HL-60/S4 treated with phorbol 12-myristate 13-acetate at 8.2 ng/mL for 4 days and 3 days (cell line): ENCODE data around the gene C20orf144.
"Not testable (repeated sequence)": the region's sequence is repeated elsewhere in the genome, so short reads cannot be mapped to it uniquely, and the experiment has no call there.

Source experiments
- in situ Hi-C: fragments of 300-500 bp; cut with MboI; formaldehyde crosslinking; loops from 2 replicates; pipeline ENCODE4 v1.15.0; 2022; ENCODE audit warnings: low sequenced_read_pairs

C20orf144 gene

GRCh38 chr20:33693741-33694638 is 31.9 kb downstream of the C20orf144 start:
- in situ Hi-C loops: no loop called here

GRCh38 chr20:33694639-33695012 is 32.5 kb downstream of the C20orf144 start:
- in situ Hi-C loops: no loop called here

DNA sequence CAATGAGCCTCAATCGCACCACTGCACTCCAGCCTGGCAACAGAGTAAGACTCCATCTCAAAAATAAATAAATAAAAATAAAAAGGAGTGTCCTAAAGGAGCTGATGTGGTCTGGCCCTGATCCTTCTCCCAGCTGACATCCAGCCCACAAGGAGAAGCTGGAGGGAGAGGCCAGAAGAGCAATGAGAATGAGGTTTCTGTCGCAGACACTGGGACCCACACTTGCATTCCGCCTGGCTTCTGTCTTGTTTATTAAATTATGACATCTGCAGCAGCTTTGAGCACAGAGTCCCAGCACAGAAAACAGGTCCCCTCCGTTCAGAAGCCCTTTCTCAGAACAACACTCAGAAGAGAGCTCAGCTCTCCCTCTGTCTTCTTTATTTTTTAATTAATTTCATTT is 34.3 kb downstream of the C20orf144 start:
- in situ Hi-C loops: no loop called here

DNA sequence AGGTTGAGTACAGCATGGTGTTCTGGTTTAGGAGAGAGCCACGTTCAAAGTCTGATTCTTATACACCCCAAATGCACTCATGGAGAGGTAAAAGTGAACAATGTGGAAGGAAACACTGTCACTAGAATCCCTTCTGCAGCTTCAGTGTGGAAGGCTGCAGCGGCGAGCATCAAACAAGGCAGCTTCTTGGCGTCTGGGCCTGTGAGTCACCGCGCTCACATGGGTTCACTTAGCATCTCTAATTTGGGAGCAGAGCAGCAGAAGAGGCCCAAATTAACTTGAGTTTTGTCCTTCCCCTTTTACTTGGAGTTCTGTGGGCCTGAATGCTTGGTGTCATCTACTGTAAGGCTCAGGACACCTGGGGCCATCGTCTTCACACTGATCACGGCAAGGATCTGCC is 35.0 kb downstream of the C20orf144 start:
- in situ Hi-C loops: no loop called here

- in situ Hi-C loops: not testable (repeated sequence)
These were observed 36.8 kb downstream of the C20orf144 start for GRCh38 chr20:33698966-33699365.

DNA sequence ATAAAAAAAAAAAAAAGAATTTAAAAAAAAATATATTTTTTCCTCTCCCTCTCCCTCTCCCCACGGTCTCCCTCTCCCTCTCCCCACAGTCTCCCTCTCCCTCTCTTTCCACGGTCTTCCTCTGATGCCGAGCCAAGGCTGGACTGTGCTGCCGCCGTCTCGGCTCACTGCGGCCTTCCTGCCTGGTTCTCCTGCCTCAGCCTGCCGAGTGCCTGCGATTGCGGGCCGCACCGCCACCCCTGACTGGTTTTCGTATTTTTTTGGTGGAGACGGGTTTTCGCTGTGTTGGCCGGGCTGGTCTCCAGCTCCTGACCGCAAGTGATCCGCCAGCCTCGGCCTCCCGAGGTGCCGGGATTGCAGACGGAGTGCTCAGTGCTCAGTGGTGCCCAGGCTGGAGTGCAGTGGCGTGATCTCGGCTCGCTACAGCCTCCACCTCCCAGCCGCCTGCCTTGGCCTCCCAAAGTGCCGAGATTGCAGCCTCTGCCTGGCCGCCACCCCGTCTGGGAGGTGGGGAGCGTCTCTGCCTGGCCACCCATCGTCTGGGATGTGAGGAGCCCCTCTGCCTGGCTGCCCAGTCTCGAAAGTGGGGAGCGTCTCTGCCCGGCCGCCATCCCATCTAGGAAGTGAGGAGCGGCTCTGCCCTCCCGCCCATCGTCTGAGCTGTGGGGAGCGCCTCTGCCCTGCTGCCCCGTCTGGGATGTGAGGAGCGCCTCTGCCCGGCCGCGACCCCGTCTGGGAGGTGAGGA is 38.7 kb downstream of the C20orf144 start:
- in situ Hi-C loops: not testable (repeated sequence)

- in situ Hi-C loops: no loop called here
These were observed 39.7 kb downstream of the C20orf144 start for GRCh38 chr20:33701629-33702450.

DNA sequence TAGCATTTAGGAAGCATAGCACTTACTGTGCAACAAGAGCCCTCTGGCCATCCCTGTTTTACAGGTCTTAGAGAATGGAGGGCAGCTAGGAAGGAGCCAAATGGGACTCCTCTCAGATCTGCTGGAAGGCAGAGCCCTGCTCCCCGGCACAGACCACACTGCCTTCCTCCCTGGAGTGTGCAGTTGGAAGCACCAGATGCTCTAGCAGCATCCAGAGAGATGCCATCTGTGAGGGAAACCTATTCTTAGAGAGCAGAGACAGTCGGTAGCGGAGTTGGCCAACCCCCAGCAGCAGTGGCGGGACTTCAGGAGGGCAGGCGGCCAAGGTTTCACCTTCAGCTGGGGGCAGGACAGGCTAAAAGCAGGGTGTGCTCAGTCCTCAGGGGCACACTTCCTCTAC is 40.7 kb downstream of the C20orf144 start:
- in situ Hi-C loops: no loop called here

GRCh38 chr20:33703498-33704137 is 41.5 kb downstream of the C20orf144 start:
- in situ Hi-C loops: no loop called here

DNA sequence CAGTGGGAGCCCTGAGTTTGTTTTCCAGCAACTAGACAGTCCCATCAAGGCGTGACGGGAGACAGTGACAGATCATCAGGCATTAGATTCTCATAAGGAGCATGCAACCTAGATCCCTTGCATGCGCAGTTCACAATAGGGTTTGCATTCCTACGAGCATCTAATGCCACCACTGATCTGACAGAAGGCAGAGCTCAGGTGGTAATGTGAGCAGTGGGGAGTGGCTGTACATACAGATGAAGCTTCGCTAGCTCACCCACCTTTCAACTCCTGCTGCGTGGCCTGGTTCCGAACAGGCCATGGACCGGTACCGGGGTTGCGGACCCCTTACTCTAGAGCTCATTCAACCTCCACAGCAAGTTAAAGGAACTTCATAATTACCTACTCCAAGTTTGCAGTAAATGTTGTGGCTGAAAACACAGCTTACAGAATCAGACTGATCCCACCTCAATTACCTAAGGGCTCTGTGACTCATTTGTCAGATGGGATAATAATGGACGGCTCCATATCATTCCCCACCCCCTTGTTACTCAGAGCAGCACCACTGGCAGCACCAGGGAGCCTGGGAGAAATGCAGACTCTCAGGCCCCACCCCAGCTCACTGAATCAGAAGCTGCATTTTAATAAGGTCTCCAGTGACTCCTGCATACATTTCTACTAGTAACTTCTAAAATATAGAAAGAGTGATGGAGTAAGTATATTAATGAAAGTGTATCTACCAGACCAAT is 42.2 kb downstream of the C20orf144 start:
- in situ Hi-C loops: no loop called here

- in situ Hi-C loops: no loop called here
These were observed 45.5 kb downstream of the C20orf144 start for GRCh38 chr20:33707668-33708067.

GRCh38 chr20:33709398-33709797 is 47.3 kb downstream of the C20orf144 start:
- in situ Hi-C loops: no loop called here

DNA sequence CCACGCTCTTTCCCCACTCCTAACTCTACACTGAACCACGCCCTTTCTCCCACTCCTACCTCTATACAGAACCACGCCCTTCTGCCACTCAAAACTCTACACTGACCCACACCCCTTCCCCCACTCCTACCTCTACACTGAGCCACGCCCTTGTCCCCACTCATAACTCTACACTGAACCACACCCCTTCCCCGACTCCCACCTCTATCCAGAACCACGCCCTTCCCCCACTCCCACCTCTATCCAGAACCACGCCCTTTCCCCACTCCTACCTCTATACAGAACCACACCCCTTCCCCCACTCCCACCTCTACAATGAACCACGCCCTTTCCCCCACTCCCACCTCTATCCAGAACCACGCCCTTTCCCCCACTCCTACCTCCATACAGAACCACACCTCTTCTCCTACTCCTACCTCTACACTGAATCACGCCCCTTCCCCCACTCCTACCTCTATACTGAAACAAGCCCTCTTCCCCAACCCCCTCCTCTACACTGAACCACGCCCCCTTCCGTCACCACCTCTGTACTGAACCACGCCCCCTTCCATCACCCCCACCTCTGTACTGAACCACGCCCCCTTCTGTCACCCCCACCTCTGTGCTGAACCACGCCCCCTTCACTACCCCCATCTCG is 47.9 kb downstream of the C20orf144 start:
- in situ Hi-C loops: no loop called here

- in situ Hi-C loops: no loop called here
These were observed 48.7 kb downstream of the C20orf144 start for GRCh38 chr20:33710681-33711445.

- in situ Hi-C loops: no loop called here
These were observed 49.3 kb downstream of the C20orf144 start for GRCh38 chr20:33711446-33711738.
